Coronary artery (tissue), 2 donors: ENCODE data around the gene CAST.

ENCODE experiments used
- DNase-seq: peaks from one replicate; pipeline ENCODE4 v3.0.0-alpha.2; 2017; ENCODE audit warnings: low spot score
- H3K27ac ChIP-seq, 2 donors: fragments of 200-600 bp; sonication (generic); one replicate each; pipeline ENCODE4 v1.5.1; 2016 to 2019
- H3K4me3 ChIP-seq: fragments of 200-600 bp; sonication (generic); 2 replicates; pipeline ENCODE4 v1.5.1; 2016; ENCODE audit warnings: mild to moderate bottlenecking, moderate library complexity
- TF ChIP-seq, protein P1 (sequence below): fragments of 200-600 bp; sonication (generic); IDR thresholded peaks from one replicate; pipeline ENCODE4 v1.5.1; 2019; ENCODE audit warnings: antibody characterized with exemption

CAST gene

DNA sequence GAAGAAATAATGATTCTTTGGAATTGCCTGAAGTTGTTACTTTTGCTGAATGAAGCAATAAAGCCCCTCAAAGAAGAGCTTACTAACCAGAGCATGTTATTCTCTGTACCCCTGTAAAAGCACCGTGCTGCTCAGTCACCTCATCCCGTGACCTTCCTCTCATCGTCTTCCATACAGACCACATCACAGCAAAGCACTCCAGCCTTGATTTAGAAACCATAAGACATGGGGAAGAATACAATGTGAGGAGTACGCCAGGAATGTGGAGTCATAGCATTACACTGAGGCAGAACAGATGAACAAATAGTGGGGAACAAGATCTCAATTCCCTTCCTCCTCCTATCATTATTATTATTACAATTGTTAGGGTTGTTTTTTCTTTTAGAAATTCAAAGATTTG is 96.4 kb downstream of the CAST start:
- TF ChIP-seq, protein P1, sequence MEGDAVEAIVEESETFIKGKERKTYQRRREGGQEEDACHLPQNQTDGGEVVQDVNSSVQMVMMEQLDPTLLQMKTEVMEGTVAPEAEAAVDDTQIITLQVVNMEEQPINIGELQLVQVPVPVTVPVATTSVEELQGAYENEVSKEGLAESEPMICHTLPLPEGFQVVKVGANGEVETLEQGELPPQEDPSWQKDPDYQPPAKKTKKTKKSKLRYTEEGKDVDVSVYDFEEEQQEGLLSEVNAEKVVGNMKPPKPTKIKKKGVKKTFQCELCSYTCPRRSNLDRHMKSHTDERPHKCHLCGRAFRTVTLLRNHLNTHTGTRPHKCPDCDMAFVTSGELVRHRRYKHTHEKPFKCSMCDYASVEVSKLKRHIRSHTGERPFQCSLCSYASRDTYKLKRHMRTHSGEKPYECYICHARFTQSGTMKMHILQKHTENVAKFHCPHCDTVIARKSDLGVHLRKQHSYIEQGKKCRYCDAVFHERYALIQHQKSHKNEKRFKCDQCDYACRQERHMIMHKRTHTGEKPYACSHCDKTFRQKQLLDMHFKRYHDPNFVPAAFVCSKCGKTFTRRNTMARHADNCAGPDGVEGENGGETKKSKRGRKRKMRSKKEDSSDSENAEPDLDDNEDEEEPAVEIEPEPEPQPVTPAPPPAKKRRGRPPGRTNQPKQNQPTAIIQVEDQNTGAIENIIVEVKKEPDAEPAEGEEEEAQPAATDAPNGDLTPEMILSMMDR, result no peak
- DNase-seq, result no peak

DNA sequence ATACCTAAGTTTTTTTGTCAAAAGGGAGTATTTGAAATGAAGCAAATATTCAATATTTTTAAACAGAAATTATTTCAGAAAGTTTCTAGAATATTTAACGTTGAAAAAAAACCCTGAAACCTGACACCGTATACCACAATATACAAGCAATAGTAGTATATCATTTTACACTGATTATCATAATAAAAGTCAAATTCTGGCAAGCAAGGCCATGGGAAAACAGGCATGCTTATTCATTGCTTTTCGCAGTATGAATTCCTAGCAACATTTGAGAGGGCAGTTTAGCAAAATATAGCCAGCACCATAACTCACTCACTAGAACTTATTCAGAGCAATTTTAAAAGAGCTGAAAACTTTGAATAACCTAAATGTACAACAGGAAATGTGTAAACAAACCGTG is 99.4 kb downstream of the CAST start:
- Histone ChIP-seq H3K27ac (no peak overlapping the region), H3K4me3 (no peak overlapping the region)
- TF ChIP-seq, protein P1, result no peak
- DNase-seq, result no peak

More for the DNA sequence above, 96.4 kb downstream of the CAST start:
- H3K27ac ChIP-seq, result no peak overlapping the region
- H3K4me3 ChIP-seq, result no peak overlapping the region

DNA sequence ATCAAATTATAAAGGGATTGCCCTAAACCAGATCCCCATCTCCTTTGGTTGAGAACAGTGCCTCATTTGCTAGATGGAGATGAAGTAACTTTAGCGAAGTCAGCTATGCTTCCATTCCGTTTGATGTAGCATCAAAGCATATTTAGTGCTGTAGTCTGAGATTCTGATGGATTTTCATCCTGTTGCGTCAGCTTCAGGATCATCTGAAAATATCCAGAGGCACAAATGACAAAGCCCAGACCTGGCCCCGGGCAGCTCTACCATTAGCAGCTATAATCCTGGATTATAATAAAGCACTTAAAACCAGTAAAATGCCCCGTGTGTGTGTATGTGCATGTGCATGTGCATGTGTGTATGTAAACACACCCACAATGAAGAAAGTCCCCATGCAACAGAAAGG is 100.8 kb downstream of the CAST start:
- Histone ChIP-seq H3K27ac (no peak overlapping the region), H3K4me3 (no peak overlapping the region)
- DNase-seq, result no peak
- TF ChIP-seq, protein P1, result no peak

DNA sequence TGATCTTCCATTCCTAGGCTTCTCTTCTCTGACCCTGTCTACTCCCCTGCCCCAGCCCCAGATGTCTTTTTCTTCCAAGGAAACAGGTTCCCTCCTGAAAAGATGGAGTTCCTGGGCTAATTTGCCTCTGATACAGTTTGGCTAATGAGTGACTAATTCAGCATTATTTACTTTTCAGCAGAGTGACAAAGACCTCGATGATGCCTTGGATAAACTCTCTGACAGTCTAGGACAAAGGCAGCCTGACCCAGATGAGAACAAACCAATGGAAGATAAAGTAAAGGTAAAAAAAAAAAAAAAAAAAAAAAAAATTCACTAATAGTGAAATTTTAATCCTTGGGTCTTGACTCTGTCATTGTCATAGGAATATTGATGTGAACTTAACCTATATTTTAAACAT is 102.9 kb downstream of the CAST start:
- Histone ChIP-seq H3K27ac (no peak overlapping the region), H3K4me3 (no peak overlapping the region)
- TF ChIP-seq, protein P1, result no peak
- DNase-seq, result no peak

DNA sequence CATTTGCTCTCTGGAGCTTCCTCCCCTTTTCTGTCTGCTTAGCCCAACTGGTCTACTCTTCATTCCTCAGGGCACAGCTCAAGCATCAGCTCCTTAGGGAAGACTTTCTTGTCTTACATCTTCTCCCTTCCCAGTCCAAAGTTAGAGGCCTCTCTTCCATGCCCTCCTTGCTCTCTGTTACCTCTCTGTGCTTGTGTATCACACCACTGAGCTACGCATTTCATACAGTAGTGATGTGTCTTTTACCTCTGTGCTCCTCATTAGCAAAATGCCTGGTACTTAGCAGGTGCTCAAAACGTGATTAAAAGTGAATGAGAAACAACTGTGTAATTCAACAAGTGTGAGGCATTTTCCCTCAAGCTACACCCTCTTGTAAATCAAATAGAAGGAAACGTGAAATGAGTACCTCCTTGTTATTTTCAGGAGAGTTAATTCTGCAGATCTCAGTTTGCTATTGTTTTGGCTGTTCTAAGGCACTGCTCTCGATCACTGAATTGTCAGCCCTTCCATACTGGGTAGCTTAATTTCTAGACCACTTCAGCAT is 106.6 kb downstream of the CAST start:
- no peak for DNase-seq
- TF ChIP-seq, protein P1, result no peak
- no peak overlapping the region for H3K27ac ChIP-seq

DNA sequence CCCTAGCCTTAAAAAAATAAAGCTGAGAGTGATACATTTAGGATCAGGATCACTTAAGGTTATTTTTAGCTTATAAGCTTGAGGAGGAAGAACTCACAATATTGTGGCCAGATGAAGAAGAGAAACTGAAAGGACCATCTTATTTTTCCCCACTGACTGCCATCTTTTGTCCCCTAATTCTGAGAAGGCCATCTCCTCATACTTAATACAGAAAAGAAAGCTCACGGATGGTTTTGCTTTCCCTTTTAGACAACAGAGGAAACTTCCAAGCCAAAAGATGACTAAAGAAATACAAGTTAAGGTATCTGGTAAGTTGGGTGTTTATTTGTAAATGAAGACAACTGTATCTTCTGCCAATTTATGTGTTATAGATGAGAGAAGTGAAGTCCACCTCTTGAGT is 109.2 kb downstream of the CAST start:
- Histone ChIP-seq H3K27ac (no peak overlapping the region), H3K4me3 (no peak overlapping the region)
- DNase-seq, result no peak
- TF ChIP-seq, protein P1, result no peak

More for the DNA sequence above, 106.6 kb downstream of the CAST start:
- H3K4me3 ChIP-seq, result no peak overlapping the region

DNA sequence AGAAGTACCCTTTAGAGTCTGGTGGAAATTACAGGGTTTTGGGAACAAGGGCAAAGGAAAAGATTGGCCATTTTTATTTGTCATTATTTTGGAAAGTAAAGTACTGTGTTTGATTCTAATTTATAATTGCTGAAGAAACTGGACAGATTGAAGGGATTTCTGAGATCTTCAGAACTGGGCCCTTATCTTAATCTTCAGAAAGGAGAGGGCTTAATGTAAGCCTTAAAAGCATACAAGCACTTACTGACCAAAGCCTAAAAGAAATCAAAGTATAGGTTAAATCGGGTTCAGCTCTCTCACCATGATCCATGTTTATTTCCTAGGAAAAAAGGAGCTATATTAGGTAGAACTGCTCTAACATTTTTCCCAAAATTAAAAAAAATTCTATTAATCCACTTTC is 109.9 kb downstream of the CAST start:
- no peak overlapping the region for H3K27ac ChIP-seq
- TF ChIP-seq, protein P1, result no peak
- H3K4me3 ChIP-seq, result no peak overlapping the region
- no peak for DNase-seq
